NCI-H2196 (cell line): ENCODE data around the gene ATXN7L1.
A peak's percentile ranks its signal among the peaks of the same experiment; 100 is the strongest.

Source experiments
- DNase-seq: peaks from one replicate; lab custom pipeline; 2025; ENCODE audit not compliant: unreplicated experiment; lab: John Stamatoyannopoulos, UW

The ATXN7L1 gene

DNA sequence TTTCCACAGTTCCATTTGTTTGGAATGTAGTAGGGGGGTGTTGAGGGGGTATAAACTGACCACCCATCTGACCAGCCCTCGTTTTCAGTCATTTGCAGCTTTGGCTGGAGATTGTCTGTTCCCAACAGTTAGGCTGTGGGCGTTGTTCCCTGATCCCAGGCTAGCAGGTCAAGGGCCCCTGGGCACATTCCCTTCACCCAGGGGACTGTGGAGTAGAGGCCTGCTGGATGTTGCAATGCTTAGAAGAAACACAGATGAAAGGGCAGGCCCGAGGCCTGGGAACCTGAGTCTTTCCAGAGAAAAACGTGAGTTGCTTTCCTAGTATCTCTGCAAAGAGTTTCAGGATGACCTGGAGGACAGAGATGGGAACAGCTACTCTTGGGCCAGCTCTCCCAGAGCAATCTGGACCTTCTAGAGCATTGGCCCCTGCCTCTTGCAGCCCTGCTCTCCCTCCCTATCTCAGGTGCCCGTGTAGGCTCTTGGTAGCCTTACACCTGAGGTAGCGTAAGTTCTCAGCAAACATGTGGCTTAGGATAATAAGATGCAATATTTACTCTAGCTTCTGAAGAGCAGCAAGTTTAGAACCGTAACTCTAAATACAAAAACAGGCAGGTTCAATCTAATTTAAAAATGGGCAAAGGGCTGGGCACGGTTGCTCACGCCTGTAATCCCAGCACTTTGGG, 195.8 kb downstream of the ATXN7L1 start:
- DNase-seq: no peak

DNA sequence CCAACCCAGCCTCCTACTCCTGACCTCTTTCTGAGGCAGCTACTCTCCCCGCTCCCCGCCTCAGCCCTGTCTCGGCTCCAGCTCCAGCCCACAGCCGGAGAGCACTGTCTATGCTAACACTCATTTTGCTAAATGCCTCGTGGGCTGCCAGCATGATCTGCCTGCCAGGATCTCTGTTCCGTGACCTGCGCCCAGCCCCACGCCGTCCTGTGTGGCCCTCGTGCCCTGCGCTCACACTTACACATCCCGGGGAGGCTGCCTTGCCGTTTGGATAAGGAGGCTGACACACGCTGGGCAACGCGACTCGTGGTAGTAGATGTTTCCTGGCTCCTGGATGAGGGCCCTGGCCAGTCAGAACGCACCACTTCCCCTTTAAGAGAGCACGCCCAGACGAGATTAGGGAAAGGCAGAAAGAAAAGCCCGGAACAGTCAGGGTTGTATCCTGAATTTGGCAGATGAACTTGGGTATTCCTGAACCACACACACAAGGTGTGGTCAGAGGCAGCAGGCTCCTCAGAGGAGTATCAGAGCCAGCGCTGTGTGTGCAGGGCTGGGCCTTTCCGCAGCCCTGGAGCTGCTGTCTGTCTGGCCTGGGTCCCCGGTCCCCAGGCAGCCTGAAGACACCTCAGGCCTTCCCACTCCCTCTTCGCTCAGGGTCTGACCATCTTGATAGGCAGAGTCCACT, 197.4 kb downstream of the ATXN7L1 start:
- DNase-seq: no peak

DNA sequence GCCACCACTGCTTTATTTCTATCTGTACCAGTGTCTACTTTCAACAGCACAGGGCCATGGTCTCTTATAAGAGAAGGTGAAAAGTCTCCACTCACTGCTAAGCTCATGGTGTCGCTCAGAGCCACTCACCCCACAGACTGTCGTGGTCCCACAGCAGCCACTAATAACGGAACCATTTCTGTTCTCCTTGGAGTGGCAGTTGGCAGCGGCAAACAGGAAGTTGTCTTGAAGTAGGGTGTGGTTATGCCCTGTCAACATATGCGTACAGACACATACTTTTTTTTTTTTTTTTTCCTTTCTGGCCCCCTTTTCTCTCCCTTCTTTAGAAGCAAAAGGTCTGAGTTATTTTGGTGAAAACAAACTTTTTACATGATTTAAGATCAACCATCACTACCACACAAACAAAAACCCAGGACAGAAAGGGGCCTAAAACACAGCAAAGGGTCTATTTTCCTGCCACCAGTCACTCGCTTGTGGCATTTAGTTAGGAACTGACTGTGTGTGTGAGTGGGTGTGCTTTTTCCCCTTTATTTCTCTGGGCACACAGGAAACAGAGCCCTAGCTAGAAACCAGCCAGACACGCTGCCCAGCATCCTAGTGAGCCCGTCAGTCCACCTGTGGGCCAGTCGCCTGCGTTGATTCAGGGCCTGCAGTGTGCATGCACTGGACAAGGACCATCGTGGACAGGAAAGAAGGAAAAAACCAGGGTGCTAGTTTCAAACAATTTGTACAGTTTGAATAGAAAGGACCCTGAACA, 198.4 kb downstream of the ATXN7L1 start:
- no peak for DNase-seq

DNA sequence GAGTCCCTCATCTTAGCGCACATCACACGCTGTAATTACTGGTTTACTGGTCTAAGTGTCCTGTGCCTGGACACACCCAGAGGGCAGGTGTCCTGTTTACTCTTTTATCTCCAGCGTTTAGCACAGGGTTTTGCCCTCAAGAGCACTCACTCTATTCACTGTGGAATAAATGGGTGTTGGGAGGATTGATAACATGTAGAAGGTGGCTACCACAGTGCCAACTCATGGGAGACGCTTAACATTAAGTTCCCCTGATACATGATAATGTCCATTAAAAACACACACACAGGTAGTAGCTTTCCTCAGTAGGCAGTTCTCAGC, 199.0 kb downstream of the ATXN7L1 start:
- DNase-seq: no peak

DNA sequence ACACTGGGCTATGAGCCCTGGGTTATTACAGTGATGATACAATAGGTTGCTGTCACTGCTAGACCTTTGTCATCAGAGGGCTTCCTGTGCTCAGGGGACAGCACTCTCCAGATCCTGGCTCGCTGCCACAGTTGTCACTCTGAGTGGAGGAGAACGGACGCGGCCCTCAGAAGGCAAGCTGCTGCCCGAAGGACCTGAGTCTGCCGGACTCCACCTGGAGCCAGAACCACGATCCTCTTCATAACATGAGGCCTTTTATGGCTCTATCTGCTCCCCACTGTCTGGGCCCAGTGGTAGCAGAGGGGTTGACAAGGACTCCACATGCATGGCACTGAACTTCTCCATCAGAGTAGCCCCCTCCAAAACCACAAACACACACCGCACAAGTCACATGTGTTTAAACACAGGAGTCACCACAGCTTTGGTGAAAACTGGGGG, 200.4 kb downstream of the ATXN7L1 start:
- peak; percentile 16 for DNase-seq

DNA sequence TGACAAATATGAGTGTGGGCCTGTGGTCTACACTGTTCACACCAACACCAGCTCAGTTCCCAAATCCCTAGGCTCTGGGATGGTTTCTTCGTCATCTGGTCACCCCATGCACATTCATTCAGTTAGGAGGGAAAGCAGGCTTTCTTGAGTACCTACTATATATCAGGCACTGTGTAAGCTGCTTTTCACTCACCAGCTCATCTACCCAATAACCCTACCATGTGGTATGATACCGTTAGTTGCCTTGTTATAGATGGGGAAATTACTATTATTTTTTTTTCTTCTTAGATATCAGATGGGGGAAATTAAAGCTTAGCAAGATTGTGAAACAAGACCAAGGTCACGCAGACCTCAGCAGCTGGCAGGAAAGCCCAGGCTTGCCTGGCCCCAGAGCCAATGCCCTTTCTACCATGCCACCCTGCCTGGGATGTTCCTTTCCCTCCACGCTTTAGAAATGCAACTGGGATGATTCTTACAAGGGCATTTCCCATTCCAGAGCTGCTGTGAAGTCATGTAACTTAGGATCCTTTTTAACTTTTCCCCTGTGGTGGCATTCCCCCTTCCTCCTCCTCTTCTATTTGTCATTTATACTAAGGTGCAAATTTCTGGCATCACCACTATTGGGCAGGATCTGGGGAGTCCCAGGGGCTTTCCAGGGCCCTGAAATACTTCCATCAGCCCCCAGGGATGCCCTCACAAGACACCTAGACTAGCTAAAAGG, 202.0 kb downstream of the ATXN7L1 start:
- DNase-seq: no peak

DNA sequence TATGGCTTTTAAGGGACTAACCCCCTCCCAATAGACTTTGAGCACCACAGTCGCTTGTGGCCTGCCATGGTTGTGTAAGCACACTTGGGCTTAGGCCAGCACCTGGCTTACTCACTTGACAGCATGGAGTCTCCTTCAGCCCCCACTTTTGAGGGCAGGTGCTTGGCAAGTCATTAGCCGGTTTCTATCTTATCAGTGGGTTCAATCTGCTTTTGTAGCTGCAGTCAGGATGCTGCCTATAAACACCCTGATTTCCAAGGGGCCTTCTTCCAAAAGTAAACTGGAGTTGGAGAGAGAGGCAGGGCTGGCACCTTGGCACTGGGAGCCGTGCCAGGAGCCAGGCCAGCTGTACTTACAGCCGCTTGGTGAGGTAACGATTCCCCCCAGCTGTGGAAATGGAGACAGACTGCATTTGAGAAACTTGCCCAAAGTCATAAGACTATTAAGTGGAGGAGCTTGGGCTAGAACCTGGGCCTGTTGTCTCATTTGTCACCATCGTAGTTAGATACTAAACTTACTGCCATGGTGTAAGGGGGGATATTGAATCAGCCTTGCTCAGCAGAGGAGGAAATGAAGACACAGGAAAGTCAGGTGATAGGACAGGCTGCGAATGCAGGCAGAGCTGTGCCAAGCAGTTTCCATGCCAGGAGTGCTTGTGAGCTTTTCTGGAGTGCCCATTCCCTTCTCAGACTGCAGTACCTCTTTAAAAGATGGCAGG, 202.9 kb downstream of the ATXN7L1 start:
- DNase-seq: peak; percentile 99

DNA sequence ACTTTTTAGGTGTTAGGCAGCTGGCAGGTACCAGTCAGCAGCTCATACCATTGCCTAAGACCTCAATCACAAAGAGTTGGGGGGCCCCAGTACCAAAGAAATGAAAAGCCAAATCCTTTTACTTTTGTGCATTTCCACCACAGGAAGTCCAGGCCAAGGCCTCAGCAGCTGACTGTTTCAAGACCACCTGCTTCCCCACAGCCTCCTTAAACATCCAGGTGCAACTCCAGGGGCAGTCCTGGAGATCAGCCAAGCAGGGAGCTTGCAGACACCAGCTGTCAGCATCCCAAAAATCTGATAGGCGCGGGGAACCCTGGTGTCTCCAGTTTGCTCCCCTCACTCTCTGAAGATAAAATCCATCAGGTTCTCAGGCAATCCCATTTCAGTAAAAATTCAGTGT, 203.6 kb downstream of the ATXN7L1 start:
- DNase-seq: peak; percentile 67

DNA sequence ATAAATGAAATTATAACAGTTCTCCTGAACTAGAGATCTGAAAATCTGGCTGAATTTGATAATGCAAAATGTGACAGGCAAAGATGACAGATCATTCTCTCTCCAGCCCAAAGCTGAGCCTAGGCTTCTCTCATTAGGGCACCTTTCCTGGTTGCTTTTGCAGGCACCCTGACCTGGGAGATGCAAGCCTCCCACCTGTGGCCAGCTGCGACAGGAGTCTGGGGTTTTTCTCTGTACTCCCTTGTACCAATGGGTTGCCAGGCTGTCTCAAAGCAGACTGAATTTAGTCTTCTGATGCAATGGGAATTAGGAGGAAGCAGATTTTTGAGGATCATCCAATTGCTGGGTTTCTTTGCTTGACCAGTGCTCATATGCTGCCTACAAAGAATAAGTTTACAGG, 210.1 kb downstream of the ATXN7L1 start:
- no peak for DNase-seq

DNA sequence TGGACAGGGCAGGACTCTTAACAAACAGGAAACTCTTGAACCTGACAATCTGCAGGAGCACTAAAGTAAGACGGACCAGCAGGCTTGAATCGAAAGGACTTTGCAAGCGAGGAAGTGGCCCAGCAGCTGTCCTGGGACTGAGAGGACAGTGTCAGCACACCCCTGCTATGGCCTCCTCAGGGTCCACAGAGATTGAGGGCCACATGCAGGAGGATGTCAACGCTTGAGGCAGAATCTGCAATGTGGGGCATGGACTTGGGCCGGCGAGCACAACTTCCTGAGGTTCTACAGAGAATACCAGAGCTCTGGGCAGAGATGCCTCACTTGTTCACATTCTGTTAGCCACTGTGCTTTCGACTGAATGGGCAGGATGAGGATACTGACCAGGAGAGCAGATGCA, 210.7 kb downstream of the ATXN7L1 start:
- no peak for DNase-seq

DNA sequence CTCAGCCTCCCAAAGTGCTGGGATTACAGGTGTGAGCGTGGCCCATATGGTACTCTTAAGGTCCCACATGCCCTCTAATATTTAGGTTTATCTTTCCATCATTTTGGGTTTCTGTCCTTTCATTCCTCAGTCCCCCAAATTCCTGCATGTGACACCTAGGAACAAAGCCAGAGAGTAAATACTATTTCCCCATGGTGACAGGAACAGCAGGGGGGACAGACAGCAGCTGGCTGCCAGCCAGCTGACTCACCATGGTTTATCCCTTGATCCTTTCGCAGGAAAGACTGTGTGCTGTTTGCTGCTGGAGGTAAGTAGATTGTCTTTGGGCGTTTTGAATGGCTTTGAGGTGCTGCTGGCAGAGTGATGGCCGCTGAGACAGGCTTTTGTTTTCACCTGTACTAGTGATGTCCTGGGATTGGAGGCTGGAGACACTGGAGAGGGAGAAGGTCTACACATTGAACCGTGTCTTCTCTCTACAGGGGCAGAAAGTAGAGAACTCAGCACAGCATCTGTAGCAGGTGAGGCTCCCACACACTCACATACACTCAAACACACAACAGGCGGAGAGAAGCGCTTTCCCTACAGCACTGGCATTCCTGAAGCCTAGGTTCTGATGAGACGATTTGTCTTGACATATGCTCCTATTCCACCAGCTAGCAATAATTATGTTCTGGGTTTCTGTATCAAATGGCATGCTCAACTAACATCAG, 211.4 kb downstream of the ATXN7L1 start:
- DNase-seq: peak; percentile 77

DNA sequence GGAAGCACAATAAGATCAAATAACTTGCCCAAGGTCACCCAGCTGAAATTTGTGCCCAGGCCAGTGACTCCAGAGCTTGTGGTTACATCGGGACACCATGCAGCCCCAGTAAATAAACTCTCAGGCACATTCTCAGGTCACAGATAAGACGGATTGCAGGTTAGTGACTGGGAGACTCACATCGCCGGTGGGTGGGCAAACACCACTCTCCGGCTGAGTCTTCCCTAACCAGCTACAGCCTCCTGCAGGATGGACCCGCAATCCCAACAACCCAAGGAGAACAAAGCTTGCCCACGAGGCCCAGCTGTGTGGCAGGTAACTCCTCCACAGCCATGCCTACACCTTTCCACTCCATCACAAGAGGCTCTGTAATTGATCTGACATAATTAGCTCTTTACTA, 213.4 kb downstream of the ATXN7L1 start:
- no peak for DNase-seq

DNA sequence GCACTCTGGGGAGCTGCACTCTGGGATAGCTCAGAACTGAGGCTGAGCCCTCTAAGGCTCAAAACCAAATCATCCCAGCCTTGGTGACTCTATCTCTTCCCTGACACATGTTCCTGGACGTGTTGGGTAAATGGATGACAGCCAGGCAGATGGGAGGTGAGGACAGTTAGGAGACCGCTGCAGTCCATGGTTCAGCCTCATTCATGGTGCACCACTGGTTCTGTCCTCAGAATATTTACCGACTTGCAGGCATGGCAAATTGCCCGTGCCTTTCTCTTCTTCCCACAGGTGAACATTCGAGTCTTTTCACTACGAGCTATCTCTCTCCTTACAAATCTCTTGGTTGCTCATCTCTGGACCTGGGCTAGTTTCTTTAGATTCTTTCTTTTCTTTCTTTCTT, 214.8 kb downstream of the ATXN7L1 start:
- no peak for DNase-seq

DNA sequence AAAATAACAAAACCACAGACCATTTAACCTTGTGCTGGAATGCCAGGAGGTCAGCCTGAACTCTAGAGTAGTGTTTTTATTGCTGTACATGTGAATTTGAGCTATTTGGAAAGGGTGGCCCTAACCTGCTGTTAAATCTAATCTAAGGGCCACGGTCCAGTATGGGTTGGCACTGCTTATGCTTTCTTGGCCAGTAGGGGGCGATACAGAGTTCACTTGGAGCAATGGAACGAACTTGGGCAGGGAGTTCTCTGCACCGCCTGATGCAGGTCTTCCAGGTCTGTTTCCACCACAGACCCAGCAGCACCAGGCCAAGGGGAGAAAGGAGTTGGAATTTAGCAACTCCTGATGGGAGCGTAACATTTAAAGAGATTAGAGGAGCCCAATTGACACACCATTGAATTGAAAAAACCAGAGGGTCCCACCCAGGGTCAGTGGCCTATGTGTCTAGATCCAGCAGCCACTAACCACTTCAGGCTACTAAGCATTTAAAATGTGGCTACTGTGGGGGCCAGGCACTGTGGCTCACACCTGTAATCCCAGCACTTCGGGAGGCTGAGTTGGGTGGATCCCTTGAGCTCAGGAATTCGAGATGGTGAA, 219.4 kb downstream of the ATXN7L1 start:
- peak; percentile 37 for DNase-seq

DNA sequence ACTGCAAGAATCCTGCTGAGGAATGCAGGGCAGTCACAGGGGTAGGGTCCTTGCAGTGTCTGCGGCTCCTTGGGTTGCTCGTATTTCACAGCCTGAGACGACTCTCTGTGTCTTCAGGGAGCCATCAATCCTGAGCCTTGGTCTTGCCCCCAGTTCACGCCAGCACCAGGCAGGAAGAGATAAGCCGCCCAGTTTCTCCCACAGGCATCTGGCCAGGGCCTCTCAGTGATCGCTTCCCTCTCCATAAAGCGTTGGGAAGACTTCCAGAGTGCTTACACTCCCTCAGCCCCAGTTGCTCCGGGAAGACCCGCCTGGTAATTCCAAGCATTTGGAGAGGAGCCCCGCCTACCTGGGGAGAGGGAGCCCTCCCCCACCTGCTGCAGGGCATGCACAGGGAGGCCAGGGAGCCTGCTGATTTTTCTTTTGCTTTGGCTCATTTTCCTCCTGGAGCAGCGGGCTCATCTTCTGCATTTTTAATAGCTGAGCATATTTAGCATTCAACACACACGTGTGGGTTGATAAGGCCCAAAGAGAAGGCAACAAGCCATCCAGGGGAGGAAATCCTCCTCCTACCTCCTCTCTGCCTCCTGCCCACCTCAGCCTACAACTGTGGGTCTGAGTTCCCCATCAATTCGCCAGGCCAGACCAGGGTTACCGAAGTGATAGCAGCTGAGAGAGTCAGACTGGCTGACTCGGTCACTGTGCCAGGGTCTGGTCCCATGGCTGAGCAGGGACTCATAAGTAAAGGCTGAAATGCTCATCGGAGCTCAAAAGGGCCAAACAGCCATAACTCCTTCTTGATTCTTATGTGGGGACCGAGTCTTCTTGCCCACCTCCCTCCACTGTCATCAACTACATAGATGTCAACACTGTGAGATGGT, 220.7 kb downstream of the ATXN7L1 start:
- DNase-seq: peak; percentile 41

DNA sequence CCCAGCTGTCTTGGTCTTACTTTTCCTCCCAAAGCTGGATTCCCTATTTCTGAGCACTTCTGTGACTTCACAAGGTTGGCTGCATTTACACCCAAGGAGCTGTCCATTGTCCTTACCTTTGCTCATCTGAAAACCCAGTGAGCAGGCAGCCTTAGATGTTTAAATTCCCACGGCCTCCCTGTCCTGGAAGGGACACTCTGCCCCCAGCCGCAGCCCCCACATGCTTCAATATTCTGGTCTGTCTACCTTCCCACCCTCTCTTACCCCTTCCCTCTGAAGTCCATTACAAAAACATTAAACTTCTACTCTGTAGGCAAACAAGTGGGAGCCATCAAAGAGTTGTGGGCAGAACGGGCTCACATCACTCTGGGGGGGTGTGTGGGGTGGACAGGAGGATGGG, 221.3 kb downstream of the ATXN7L1 start:
- DNase-seq: no peak

DNA sequence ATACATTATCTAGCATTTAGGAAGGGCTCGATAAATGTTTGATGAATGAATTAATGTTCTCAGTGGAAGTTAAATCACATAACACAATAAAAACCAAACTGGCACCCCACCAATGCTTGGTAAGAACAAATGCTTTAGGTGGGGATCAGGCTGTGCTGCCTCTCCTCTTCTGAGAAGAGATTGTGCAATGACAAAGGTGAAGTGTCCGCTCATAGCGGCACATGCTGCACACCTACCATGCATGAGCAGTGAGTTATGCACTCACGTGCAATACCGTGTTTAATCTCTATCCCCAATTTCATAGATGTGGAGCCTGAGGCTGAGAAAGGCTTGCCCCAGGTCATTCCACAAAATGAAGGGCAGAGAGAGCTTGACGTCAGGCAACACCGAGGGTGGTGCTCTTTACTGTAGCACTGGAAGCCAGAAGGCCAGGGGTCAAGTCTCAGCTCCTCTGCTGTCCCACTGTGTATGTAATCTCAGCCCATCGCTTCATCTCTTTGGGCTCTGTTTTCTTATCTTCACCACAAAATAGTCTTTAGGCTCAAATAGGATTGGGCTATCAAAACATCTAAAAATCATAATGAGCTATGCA, 222.2 kb downstream of the ATXN7L1 start:
- DNase-seq: no peak

DNA sequence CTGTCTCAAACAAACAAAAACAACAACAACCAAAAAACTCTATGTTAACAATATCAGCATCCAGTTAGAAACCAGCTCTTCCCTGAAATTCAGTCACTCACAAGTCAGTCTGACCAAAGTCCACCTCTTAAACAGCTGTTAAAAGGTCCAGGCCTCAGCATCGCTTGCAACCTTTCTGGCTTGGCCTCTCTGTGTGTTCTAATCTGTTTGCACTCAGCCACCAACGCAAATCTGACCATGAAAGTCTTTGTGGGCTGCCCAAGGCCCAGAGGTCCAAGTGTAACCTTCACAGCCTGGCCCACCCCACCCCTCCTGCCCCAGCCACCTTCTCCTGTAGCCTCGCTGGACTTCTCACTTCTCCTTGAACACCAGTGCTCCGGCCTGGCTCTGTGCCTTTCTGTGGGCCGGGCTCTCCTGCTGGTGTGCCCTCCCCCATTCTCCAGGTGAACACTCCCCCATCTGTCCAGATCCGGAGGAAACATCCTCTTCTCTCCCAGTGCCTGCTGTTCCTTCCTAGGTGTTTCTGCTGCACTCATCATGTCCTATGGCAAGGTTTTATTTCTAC, 222.9 kb downstream of the ATXN7L1 start:
- no peak for DNase-seq
